HEK293 (cell line): ENCODE results near the gene ZNF593.

ENCODE experiments used
- CTCF ChIA-PET: fragments of 350-600 bp; formaldehyde crosslinking; extraction: SDS; loops from one replicate; lab custom pipeline; 2021; ENCODE audit warnings: antibody characterized with exemption; lab: Yijun Ruan, JAX
- POLR2A ChIA-PET: fragments of 300-600 bp; formaldehyde crosslinking; extraction: SDS; loops from one replicate; lab custom pipeline; 2020; ENCODE audit warnings: antibody characterized with exemption, inconsistent platforms; lab: Yijun Ruan, JAX
- H3K27ac ChIP-seq: fragments of 200-500 bp; sonication (Bioruptor generic); 2 replicates; pipeline ENCODE4 v1.5.1; 2014; ENCODE audit warnings: low read depth, low read length, control low read depth, inconsistent platforms; ENCODE audit errors: extremely low read depth
- H3K36me3 ChIP-seq, 2 experiments: fragments of 200-500 bp in 1 of 2; sonication (Bioruptor generic) in 1 of 2; 1 replicate in 1 of 2; 2 replicates in 1 of 2; pipeline ENCODE4 v1.5.1; 2014 to 2017; ENCODE audit warnings: inconsistent platforms in 2 of 2, low read length in 2 of 2; ENCODE audit not compliant: control insufficient read depth in 2 of 2, insufficient read depth in 1 of 2
- H3K4me1 ChIP-seq: fragments of 200-500 bp; sonication (Bioruptor generic); 2 replicates; pipeline ENCODE4 v1.5.1; 2014; ENCODE audit warnings: mild to moderate bottlenecking, low read length, inconsistent platforms; ENCODE audit not compliant: control insufficient read depth, insufficient read depth
- H3K4me3 ChIP-seq: 2 replicates; pipeline ENCODE4 v1.5.1; 2011; ENCODE audit warnings: low read depth, mild to moderate bottlenecking, control low read depth, low read length, moderate library complexity
- H3K9me3 ChIP-seq: fragments of 200-500 bp; sonication (Bioruptor generic); 2 replicates; pipeline ENCODE4 v1.5.1; 2014; ENCODE audit warnings: low read depth, low read length, inconsistent platforms; ENCODE audit not compliant: control insufficient read depth, insufficient read depth
- EGR2 ChIP-seq: fragments of 450-650 bp; formaldehyde crosslinking; IDR thresholded peaks from 2 replicates; pipeline ENCODE4 v1.5.1; 2016; ENCODE audit warnings: low read depth, missing biosample characterization, missing genetic modification characterization
- KLF1 ChIP-seq: fragments of 450-650 bp; formaldehyde crosslinking; IDR thresholded peaks from 2 replicates; pipeline ENCODE4 v1.5.1; 2016; ENCODE audit warnings: missing biosample characterization, missing genetic modification characterization
- KLF10 ChIP-seq: fragments of 450-650 bp; IDR thresholded peaks from 2 replicates; pipeline ENCODE4 v1.5.1; 2018; ENCODE audit warnings: missing biosample characterization, mild to moderate bottlenecking, missing genetic modification characterization
- KLF8 ChIP-seq: fragments of 450-650 bp; formaldehyde crosslinking; IDR thresholded peaks from 2 replicates; pipeline ENCODE4 v1.5.1; 2016; ENCODE audit warnings: missing biosample characterization, missing genetic modification characterization
- KLF9 ChIP-seq: fragments of 450-650 bp; formaldehyde crosslinking; IDR thresholded peaks from 2 replicates; pipeline ENCODE4 v1.5.1; 2016; ENCODE audit warnings: missing biosample characterization, missing genetic modification characterization, low read depth
- OSR2 ChIP-seq: fragments of 450-650 bp; formaldehyde crosslinking; IDR thresholded peaks from 2 replicates; pipeline ENCODE4 v1.5.1; 2016; ENCODE audit warnings: missing biosample characterization, missing genetic modification characterization
- SETDB1 ChIP-seq: IDR thresholded peaks from one replicate; pipeline ENCODE4 v1.6.1; 2017; ENCODE audit warnings: mild to moderate bottlenecking, low read length, moderate library complexity, mixed read lengths; ENCODE audit not compliant: insufficient read length
- SP2 ChIP-seq: fragments of 450-650 bp; formaldehyde crosslinking; IDR thresholded peaks from 2 replicates; pipeline ENCODE4 v1.5.1; 2016; ENCODE audit warnings: missing biosample characterization, missing genetic modification characterization
- ZBTB44 ChIP-seq: fragments of 450-650 bp; IDR thresholded peaks from 2 replicates; pipeline ENCODE4 v1.5.1; 2018; ENCODE audit warnings: missing biosample characterization, mild to moderate bottlenecking, missing genetic modification characterization
- ZFP41 ChIP-seq: fragments of 450-650 bp; formaldehyde crosslinking; IDR thresholded peaks from 2 replicates; pipeline ENCODE4 v1.5.1; 2016; ENCODE audit warnings: missing biosample characterization, missing genetic modification characterization, borderline replicate concordance
- ZNF148 ChIP-seq: fragments of 450-650 bp; formaldehyde crosslinking; IDR thresholded peaks from 2 replicates; pipeline ENCODE4 v1.5.0; 2017; ENCODE audit warnings: missing biosample characterization, missing genetic modification characterization, borderline replicate concordance
- ZNF169 ChIP-seq: fragments of 450-650 bp; formaldehyde crosslinking; IDR thresholded peaks from 2 replicates; pipeline ENCODE4 v1.5.1; 2016; ENCODE audit warnings: missing biosample characterization, missing genetic modification characterization
- ZNF2 ChIP-seq: fragments of 450-650 bp; formaldehyde crosslinking; IDR thresholded peaks from 2 replicates; pipeline ENCODE4 v1.5.1; 2016; ENCODE audit warnings: missing biosample characterization, missing genetic modification characterization
- ZNF221 ChIP-seq: fragments of 450-650 bp; formaldehyde crosslinking; IDR thresholded peaks from 2 replicates; pipeline ENCODE4 v1.5.1; 2017; ENCODE audit warnings: missing biosample characterization, missing genetic modification characterization, borderline replicate concordance
- ZNF24 ChIP-seq: fragments of 450-650 bp; formaldehyde crosslinking; IDR thresholded peaks from 2 replicates; pipeline ENCODE4 v1.5.1; 2016; ENCODE audit warnings: missing biosample characterization, missing genetic modification characterization
- ZNF274 ChIP-seq, 2 experiments: fragments of 200-500 bp in 1 of 2; fragments of 450-650 bp in 1 of 2; sonication (Bioruptor generic) in 1 of 2; formaldehyde crosslinking in 1 of 2; IDR thresholded peaks; 2 replicates each; pipeline versions ENCODE4 v1.5.1 to v1.6.1; 2014 to 2016; ENCODE audit warnings: borderline replicate concordance in 1 of 2, inconsistent platforms in 1 of 2, low read length in 1 of 2, missing biosample characterization in 1 of 2, missing genetic modification characterization in 1 of 2
- ZNF335 ChIP-seq: fragments of 450-650 bp; formaldehyde crosslinking; conservative IDR thresholded peaks from 2 replicates; pipeline ENCODE4 v1.5.1; 2016; ENCODE audit warnings: missing biosample characterization, missing genetic modification characterization
- ZNF366 ChIP-seq: fragments of 450-650 bp; formaldehyde crosslinking; conservative IDR thresholded peaks from 2 replicates; pipeline ENCODE4 v1.5.1; 2016; ENCODE audit warnings: missing biosample characterization, missing genetic modification characterization
- ZNF488 ChIP-seq: fragments of 450-650 bp; formaldehyde crosslinking; IDR thresholded peaks from 2 replicates; pipeline ENCODE4 v1.5.1; 2016; ENCODE audit warnings: missing biosample characterization, missing genetic modification characterization
- ZNF513 ChIP-seq: fragments of 450-650 bp; IDR thresholded peaks from 2 replicates; pipeline ENCODE4 v1.5.1; 2018; ENCODE audit warnings: missing biosample characterization, missing genetic modification characterization
- ZNF629 ChIP-seq: fragments of 450-650 bp; formaldehyde crosslinking; IDR thresholded peaks from 2 replicates; pipeline ENCODE4 v1.5.1; 2017; ENCODE audit warnings: missing biosample characterization, missing genetic modification characterization
- ZNF670 ChIP-seq: fragments of 450-650 bp; formaldehyde crosslinking; IDR thresholded peaks from 2 replicates; pipeline ENCODE4 v1.5.1; 2016; ENCODE audit warnings: missing biosample characterization, missing genetic modification characterization, low read depth
- ZNF843 ChIP-seq: fragments of 450-650 bp; formaldehyde crosslinking; IDR thresholded peaks from 2 replicates; pipeline ENCODE4 v1.5.1; 2016; ENCODE audit warnings: missing biosample characterization, missing genetic modification characterization
- ZXDB ChIP-seq: fragments of 450-650 bp; formaldehyde crosslinking; IDR thresholded peaks from 2 replicates; pipeline ENCODE4 v1.5.1; 2016; ENCODE audit warnings: missing biosample characterization, missing genetic modification characterization
- TF ChIP-seq, protein P1 (sequence below): fragments of 450-650 bp; formaldehyde crosslinking; IDR thresholded peaks from 2 replicates; pipeline ENCODE4 v1.5.1; 2016; ENCODE audit warnings: missing biosample characterization, missing genetic modification characterization
- TF ChIP-seq, protein P2 (sequence below): fragments of 450-650 bp; formaldehyde crosslinking; IDR thresholded peaks from 2 replicates; pipeline ENCODE4 v1.5.1; 2016; ENCODE audit warnings: missing biosample characterization, missing genetic modification characterization

ZNF593 gene

DNA sequence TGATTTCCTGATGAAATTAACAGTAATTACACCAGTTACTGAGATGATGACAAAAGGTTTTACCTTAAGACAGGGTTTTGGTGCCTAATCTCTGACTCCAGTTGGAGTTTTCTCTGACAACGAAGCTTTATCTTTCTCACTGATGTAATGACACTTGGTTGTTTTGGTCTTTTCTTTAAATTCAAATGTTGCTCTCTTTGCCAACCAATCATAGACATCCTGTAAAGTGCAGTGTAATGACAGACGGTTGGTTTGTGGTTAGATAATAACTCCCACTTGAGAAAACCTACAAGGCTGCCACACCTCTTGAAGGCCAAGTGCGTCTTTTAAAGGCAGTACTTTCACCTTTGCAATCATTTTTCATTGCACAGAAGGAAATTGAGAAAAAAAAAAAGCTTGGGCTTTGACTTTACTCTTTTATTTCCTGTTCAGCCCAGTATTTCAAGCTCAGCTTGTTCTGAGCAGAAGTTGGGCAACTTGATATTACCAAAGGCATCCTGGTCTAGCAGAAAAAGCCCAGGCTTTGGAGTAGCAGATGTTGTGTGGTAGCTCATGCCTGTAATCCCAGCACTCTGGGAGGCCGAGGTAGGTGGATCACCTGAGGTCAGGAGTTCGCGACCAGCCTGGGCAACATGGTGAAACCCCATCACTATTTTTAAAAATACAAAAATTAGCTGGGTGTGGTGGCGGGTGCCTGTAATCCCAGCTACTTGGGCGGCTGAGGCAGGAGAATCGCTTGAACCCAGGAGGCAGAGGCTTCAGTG, 43.2 kb upstream of the ZNF593 start:
- ChIA-PET POLR2A (interaction anchor here (0.6 to 1.7 kb wide), 4 partner anchors 15 to 189 kb away, joined by 3 to 5 read pairs (median 4); partner anchors contain the start of genes CEP85 and PDIK1L), CTCF (interaction anchor here (0.8 to 7.1 kb wide), 3 partner anchors 19 to 108 kb away, joined by 4 to 39 read pairs (median 6); partner anchors contain the start of gene CEP85)
- H3K4me3 ChIP-seq, result no peak overlapping the region
- no peaks in the 10 kb centered on the region for H3K9me3 ChIP-seq
- peaks cover 10% of the 10 kb centered on the region; the same call in 1 of the 2 replicates for H3K4me1 ChIP-seq
- H3K36me3 ChIP-seq, result peaks cover 0 to 5% of the 10 kb centered on the region in 2 experiments; a peak in 1 of 3 replicates
- peak overlapping the region; percentile 21; the same call in 1 of the 2 replicates for H3K27ac ChIP-seq
- TF ChIP-seq, protein P1, sequence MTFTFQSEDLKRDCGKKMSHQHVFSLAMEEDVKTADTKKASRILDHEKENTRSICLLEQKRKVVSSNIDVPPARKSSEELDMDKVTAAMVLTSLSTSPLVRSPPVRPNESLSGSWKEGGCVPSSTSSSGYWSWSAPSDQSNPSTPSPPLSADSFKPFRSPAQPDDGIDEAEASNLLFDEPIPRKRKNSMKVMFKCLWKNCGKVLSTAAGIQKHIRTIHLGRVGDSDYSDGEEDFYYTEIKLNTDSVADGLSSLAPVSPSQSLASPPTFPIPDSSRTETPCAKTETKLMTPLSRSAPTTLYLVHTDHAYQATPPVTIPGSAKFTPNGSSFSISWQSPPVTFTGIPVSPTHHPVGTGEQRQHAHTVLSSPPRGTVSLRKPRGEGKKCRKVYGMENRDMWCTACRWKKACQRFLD (tag by site-specific recombination), result no peak
- TF ChIP-seq EGR2 (tag by site-specific recombination) (peak; percentile 53; the same call in 1 of the 2 replicates), ZNF366 (tag by site-specific recombination) (0 out of 2 replicates have a peak, but pooled peaks have one; percentile 26), ZFP41 (tag by site-specific recombination) (no peak), KLF8 (0 out of 2 replicates have a peak, but pooled peaks have one; percentile 29), ZNF221 (no peak), ZNF670 (tag by site-specific recombination) (no peak), KLF1 (tag by site-specific recombination) (peak; percentile 71), SETDB1 (peak; percentile 63), KLF10 (tag by site-specific recombination) (peak; percentile 84), ZNF335 (tag by site-specific recombination) (0 out of 2 replicates have a peak, but pooled peaks have one; percentile 15), ZNF488 (tag by site-specific recombination) (no peak), KLF9 (tag by site-specific recombination) (peak; percentile 43), OSR2 (peak; percentile 79), ZXDB (tag by site-specific recombination) (peak; percentile 72), ZNF513 (peak; percentile 27; the same call in 1 of the 2 replicates), SP2 (tag by site-specific recombination) (peak; percentile 37; the same call in 1 of the 2 replicates), ZNF148 (tag by site-specific recombination) (no peak), ZNF629 (tag by site-specific recombination) (peak; percentile 66; the same call in 1 of the 2 replicates), ZBTB44 (tag by site-specific recombination) (peak; percentile 58; the same call in 1 of the 2 replicates), ZNF843 (tag by site-specific recombination) (peak; percentile 80), ZNF2 (0 out of 2 replicates have a peak, but pooled peaks have one; percentile 49), ZNF274 (IDR thresholded peaks at IDR 0.05; ENCODE audit: low read length) (no peak), ZNF274 (tag by site-specific recombination; IDR thresholded peaks at IDR 0.05; ENCODE audit: borderline replicate concordance) (no peak), ZNF169 (tag by site-specific recombination) (no peak), ZNF24 (tag by site-specific recombination) (peak; percentile 62; the same call in 1 of the 2 replicates)
- TF ChIP-seq, protein P2, sequence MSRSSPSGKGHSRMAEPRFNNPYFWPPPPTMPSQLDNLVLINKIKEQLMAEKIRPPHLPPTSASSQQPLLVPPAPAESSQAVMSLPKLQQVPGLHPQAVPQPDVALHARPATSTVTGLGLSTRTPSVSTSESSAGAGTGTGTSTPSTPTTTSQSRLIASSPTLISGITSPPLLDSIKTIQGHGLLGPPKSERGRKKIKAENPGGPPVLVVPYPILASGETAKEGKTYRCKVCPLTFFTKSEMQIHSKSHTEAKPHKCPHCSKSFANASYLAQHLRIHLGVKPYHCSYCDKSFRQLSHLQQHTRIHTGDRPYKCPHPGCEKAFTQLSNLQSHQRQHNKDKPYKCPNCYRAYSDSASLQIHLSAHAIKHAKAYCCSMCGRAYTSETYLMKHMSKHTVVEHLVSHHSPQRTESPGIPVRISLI (tag by site-specific recombination), result 0 out of 2 replicates have a peak, but pooled peaks have one; percentile 25
